ENCODE results near the gene RGS2.
A peak's percentile ranks its signal among the peaks of the same experiment; 100 is the strongest.

RGS2 gene

GRCh38 chr1:192807211-192808162, 1.4 kb upstream of the RGS2 start:
- Histone ChIP-seq H3K9me3 (replicated peaks; ENCODE audit: insufficient read depth, low read length) (no peaks in the 10 kb centered on the region), H3K27ac (ENCODE audit: low read length) (peak overlapping the region; percentile 89), H3K27me3 (replicated peaks; ENCODE audit: insufficient read depth, low read length) (no peaks in the 10 kb centered on the region), H3K9me2 (replicated peaks; ENCODE audit: insufficient read depth, low read length) (no peaks in the 10 kb centered on the region), H3K4me3 (ENCODE audit: low read length) (peak overlapping the region; percentile 87), H4K20me1 (ENCODE audit: insufficient read depth, low read length) (no peaks in the 10 kb centered on the region), H3K36me3 (replicated peaks; ENCODE audit: insufficient read depth, low read length) (no peaks in the 10 kb centered on the region; the same call in 1 of the 2 replicates), H3F3A (ENCODE audit: insufficient read depth, low read length) (peaks cover 27% of the 10 kb centered on the region), H2AFZ (ENCODE audit: low read length) (peak overlapping the region; percentile 80), H3K4me1 (ENCODE audit: low read length) (peaks cover 16% of the 10 kb centered on the region), H3K9ac (ENCODE audit: low read length) (peak overlapping the region; percentile 91), H3K79me2 (ENCODE audit: low read length) (peaks cover 18% of the 10 kb centered on the region), H3K4me2 (ENCODE audit: low read depth, low read length) (peak overlapping the region; percentile 98)
- no peak for DNase-seq
- TF ChIP-seq CTCF (IDR thresholded peaks at IDR 0.05; ENCODE audit: low read length) (peak; percentile 34), EZH2phosphoT487 (IDR thresholded peaks at IDR 0.05; ENCODE audit: low read length) (no peak), EZH2 (optimal IDR thresholded peaks at IDR 0.05; ENCODE audit: low read depth, low read length) (no peak)

GRCh38 chr1:192808163-192808517, 699 bp upstream of the RGS2 start:
- no peaks in the 10 kb centered on the region; the same call in 1 of the 2 replicates for H3K36me3 ChIP-seq (replicated peaks; ENCODE audit: insufficient read depth, low read length)
- H3K9me3 ChIP-seq (replicated peaks; ENCODE audit: insufficient read depth, low read length), result no peaks in the 10 kb centered on the region
- peaks cover 18% of the 10 kb centered on the region for H3K79me2 ChIP-seq (ENCODE audit: low read length)
- H3K27ac ChIP-seq (ENCODE audit: low read length), result peak overlapping the region; percentile 89
- peaks cover 27% of the 10 kb centered on the region for H3F3A ChIP-seq (ENCODE audit: insufficient read depth, low read length)
- H3K27me3 ChIP-seq (replicated peaks; ENCODE audit: insufficient read depth, low read length), result no peaks in the 10 kb centered on the region
- H3K9ac ChIP-seq (ENCODE audit: low read length), result peak overlapping the region; percentile 91
- no peak for DNase-seq
- H3K4me1 ChIP-seq (ENCODE audit: low read length), result peaks cover 16% of the 10 kb centered on the region
- H4K20me1 ChIP-seq (ENCODE audit: insufficient read depth, low read length), result no peaks in the 10 kb centered on the region
- peak overlapping the region; percentile 80 for H2AFZ ChIP-seq (ENCODE audit: low read length)
- no peak for TF ChIP-seq EZH2phosphoT487 (IDR thresholded peaks at IDR 0.05; ENCODE audit: low read length)
- TF ChIP-seq EZH2 (optimal IDR thresholded peaks at IDR 0.05; ENCODE audit: low read depth, low read length), result no peak
- TF ChIP-seq CTCF (IDR thresholded peaks at IDR 0.05; ENCODE audit: low read length), result no peak
- peak overlapping the region; percentile 98 for H3K4me2 ChIP-seq (ENCODE audit: low read depth, low read length)
- no peaks in the 10 kb centered on the region for H3K9me2 ChIP-seq (replicated peaks; ENCODE audit: insufficient read depth, low read length)
- H3K4me3 ChIP-seq (ENCODE audit: low read length), result peak overlapping the region; percentile 87

GRCh38 chr1:192809307-192810252, 741 bp downstream of the RGS2 start:
- Histone ChIP-seq H3K79me2 (ENCODE audit: low read length) (peaks cover 18% of the 10 kb centered on the region), H3K9me3 (replicated peaks; ENCODE audit: insufficient read depth, low read length) (no peaks in the 10 kb centered on the region), H3K9ac (ENCODE audit: low read length) (peak overlapping the region; percentile 91), H3K27me3 (replicated peaks; ENCODE audit: insufficient read depth, low read length) (no peaks in the 10 kb centered on the region), H3K36me3 (replicated peaks; ENCODE audit: insufficient read depth, low read length) (no peaks in the 10 kb centered on the region; the same call in 1 of the 2 replicates), H2AFZ (ENCODE audit: low read length) (peak overlapping the region; percentile 32), H3K27ac (ENCODE audit: low read length) (peak overlapping the region; percentile 89), H3K4me3 (ENCODE audit: low read length) (peak overlapping the region; percentile 87), H3F3A (ENCODE audit: insufficient read depth, low read length) (peaks cover 27% of the 10 kb centered on the region), H3K9me2 (replicated peaks; ENCODE audit: insufficient read depth, low read length) (no peaks in the 10 kb centered on the region), H4K20me1 (ENCODE audit: insufficient read depth, low read length) (no peaks in the 10 kb centered on the region), H3K4me1 (ENCODE audit: low read length) (peaks cover 16% of the 10 kb centered on the region), H3K4me2 (ENCODE audit: low read depth, low read length) (peak overlapping the region; percentile 77)
- DNase-seq, result peak; percentile 64
- TF ChIP-seq EZH2phosphoT487 (IDR thresholded peaks at IDR 0.05; ENCODE audit: low read length) (no peak), CTCF (IDR thresholded peaks at IDR 0.05; ENCODE audit: low read length) (no peak), EZH2 (optimal IDR thresholded peaks at IDR 0.05; ENCODE audit: low read depth, low read length) (no peak)
